ENCODE measurements around the gene SLC23A1. TPM values are rescaled to one million over a fixed set of nuclear protein-coding genes. Genes with fewer than 3 reads are reported as not detected.

The SLC23A1 gene
- total RNA-seq, 2 donors from 2014 or later = 5.0 to 7.0 TPM

DNA sequence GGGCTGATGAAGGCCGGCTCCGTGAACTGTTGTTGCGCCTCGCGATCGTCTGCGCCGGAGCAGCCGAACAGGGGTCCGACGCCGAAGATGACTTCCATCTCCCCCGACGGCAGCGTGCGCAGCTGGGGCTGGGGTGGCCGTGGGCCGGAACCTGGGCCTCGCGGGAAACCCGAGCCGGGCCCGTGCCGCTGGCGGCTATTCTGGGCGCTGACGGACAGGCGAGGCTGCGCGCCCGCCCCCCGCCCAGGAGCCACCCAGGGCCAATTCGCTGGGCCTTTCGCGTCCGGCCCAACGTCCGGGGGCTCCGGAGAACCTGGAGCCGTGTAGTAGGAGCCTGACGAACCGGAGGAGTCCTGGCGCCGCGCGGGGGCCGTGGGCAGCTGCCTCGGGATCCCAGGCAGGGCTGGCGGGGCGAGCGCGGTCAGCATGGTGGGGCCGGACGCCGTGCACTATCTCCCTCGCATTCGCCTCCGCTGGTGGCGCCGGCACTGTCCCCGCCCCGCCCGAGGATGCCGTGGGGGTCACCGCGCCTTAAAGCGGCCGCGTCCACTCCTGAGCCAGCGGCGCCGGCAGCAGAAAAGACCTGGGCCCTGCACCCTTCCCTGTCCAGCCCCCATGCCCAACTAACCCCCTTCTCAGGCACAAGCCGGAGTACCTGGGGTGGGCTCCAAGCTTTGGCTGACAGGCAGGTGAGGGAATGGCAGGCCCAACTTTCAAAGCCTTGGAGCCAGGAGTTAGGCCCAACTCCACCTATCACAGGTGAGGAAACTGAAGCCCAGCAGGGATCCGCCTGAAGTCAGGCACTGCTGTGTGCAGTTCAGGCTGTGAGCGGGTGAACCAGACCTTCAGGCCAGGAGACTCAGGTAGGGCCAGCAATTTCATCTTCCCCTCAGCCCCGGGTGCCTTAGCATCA lies 11.8 kb upstream of the SLC23A1 start, which contains the start of gene PROB1:
TSS of gene PROB1 (minus strand) at position 451 of the 913 bp plus-strand sequence. CDS start at position 428, 23 bp downstream.
- TF ChIP-seq, protein P1, sequence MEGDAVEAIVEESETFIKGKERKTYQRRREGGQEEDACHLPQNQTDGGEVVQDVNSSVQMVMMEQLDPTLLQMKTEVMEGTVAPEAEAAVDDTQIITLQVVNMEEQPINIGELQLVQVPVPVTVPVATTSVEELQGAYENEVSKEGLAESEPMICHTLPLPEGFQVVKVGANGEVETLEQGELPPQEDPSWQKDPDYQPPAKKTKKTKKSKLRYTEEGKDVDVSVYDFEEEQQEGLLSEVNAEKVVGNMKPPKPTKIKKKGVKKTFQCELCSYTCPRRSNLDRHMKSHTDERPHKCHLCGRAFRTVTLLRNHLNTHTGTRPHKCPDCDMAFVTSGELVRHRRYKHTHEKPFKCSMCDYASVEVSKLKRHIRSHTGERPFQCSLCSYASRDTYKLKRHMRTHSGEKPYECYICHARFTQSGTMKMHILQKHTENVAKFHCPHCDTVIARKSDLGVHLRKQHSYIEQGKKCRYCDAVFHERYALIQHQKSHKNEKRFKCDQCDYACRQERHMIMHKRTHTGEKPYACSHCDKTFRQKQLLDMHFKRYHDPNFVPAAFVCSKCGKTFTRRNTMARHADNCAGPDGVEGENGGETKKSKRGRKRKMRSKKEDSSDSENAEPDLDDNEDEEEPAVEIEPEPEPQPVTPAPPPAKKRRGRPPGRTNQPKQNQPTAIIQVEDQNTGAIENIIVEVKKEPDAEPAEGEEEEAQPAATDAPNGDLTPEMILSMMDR (IDR thresholded peaks at IDR 0.05) = no peak
- intact Hi-C loops (cut with DNase I) = loop anchor here (5.0 to 10.0 kb wide), 2 partner anchors 53 to 100 kb away; partner anchors contain the start of genes MATR3 and PAIP2
- peaks cover 13% of the 10 kb centered on the region for H3K4me1 ChIP-seq
- DNase-seq = no peak
- H3K9ac ChIP-seq (ENCODE audit: low read depth in 2 of 2, low read length in 2 of 2) = peak within 1 kb of the TSS; percentile 51 to 52
- H3K36me3 ChIP-seq = no peaks in the 10 kb centered on the region
- peaks cover 6% of the 10 kb centered on the region for H3K27me3 ChIP-seq
- peak within 1 kb of the TSS; percentile 53 for H3K4me3 ChIP-seq
- H3K9me3 ChIP-seq = no peaks in the 10 kb centered on the region
- H3K27ac ChIP-seq = no peak within 1 kb of the TSS

DNA sequence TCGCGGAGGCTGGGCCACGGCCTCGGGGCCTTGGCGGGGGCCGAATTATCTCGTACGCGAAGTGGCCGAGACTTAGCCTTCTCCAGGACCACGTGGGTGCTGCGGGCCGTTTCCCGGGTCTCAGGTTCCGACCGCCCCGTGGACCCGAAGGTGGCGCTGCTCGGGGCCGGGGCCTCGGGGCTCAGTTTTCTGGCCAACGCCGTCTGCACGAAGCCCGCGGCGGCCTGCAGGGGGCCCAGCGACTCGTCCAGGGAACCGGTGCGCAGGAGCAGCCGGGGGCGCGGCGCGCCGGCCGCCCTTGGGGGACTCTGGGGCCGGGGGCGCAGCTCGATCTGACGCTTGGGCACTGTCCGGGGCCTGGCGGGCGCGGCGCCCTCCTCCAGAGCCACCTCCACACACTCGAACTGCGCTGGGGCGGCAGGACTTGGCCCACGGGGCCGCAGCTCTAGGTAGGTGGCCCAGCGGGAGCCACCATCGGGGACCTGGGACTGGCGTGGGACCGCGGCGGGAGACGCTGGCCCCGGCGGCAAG lies 11.1 kb upstream of the SLC23A1 start:
- Histone ChIP-seq H3K27ac (no peak overlapping the region), H3K9ac (ENCODE audit: low read depth in 2 of 2, low read length in 2 of 2) (peak overlapping the region; percentile 51 to 52), H3K4me3 (peak overlapping the region; percentile 53), H3K27me3 (peaks cover 6% of the 10 kb centered on the region), H3K9me3 (no peaks in the 10 kb centered on the region), H3K36me3 (no peaks in the 10 kb centered on the region), H3K4me1 (peaks cover 13% of the 10 kb centered on the region)
- TF ChIP-seq, protein P1 (IDR thresholded peaks at IDR 0.05) = no peak
- intact Hi-C loops (cut with DNase I) = loop anchor here (5.0 to 10.0 kb wide), 2 partner anchors 52 to 99 kb away; partner anchors contain the start of genes MATR3 and PAIP2
- peak; percentile 62 for DNase-seq

DNA sequence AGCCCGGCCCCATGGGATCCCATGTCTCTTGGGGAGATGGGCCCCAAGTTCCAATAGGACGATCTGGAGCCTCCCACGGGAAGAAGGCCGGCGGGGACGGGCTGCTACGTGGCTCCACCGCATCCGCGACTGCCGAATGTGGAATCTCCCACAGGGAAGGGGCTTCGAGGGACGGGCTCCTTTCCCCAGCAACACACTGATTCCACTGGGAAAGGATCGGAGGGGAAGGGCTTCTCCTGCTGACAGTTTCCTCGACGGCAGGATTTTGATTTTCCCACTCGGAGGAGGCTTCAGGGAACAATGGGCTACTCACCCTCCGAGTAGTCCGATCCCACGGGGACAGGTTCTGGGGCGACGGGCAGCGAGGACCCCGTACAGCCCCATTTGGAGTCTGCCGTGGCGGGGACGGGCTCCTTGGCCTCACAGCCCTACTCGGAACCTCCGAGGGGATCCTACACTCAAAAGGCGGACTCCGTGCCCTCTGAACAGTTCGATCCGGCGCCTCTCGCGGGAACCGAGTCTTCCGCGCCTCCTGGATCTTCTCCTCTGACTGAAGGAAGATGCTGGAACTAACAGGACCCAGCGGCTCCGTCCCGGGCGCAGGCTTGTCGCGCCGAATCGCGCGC lies 10.5 kb upstream of the SLC23A1 start:
- intact Hi-C loops (cut with DNase I) = loop anchor here (5.0 to 10.0 kb wide), 2 partner anchors 51 to 99 kb away; partner anchors contain the start of genes MATR3 and PAIP2
- no peak overlapping the region for H3K27ac ChIP-seq
- no peak for DNase-seq

DNA sequence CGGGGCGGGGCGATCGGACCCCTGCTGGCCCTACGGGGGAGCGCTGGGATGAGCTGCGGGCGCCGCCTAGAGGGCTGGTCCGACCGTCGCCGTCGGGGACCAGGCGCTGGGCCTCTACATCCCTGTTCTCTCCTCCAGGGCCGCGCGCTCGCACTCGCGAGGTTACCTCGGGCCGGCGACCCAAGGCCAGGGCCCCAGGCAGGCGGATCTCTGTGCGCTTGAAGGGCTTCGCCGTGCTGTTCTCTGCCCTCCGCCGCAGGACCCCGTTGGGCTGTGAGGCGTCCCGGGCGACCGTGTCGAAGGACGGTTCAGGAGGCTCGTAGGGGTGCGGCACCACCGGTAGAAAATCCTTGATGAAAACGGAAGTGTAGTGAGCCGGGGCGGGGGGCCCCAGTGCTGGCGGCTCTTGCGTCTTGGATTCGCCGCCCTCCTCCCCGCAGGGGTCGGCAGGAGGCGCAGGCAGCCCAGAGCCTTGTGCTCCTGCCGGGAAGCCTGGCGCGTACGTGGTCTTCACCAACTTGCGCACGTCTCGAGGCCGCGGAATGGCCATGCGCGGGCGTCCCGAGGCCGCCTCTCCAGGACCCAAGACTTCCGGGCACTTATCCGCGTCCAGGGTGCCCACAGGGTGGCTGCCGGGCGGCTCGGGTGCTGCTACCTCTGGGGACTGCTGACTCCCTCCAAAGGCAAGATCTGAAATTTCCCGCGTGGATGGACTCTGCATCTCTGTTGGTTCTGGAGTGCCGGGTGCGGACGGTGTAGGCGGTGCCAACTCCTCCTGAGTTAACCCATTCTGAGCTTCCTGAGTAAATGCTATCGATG lies 9.8 kb upstream of the SLC23A1 start:
- Histone ChIP-seq H3K27me3 (peaks cover 6% of the 10 kb centered on the region), H3K27ac (peak overlapping the region; percentile 83), H3K4me1 (peaks cover 14% of the 10 kb centered on the region), H3K4me3 (peak overlapping the region; percentile 53), H3K9me3 (no peaks in the 10 kb centered on the region), H3K36me3 (no peaks in the 10 kb centered on the region), H3K9ac (ENCODE audit: low read depth in 2 of 2, low read length in 2 of 2) (peak overlapping the region; percentile 51 to 61)
- TF ChIP-seq, protein P1 (IDR thresholded peaks at IDR 0.05) = peak; percentile 74
- peak; percentile 82 for DNase-seq
- intact Hi-C loops (cut with DNase I) = loop anchor here (5.0 to 10.0 kb wide), 2 partner anchors 51 to 98 kb away; partner anchors contain the start of genes MATR3 and PAIP2

More for the DNA sequence above, 10.5 kb upstream of the SLC23A1 start:
- Histone ChIP-seq H3K27me3 (peaks cover 6% of the 10 kb centered on the region), H3K4me3 (peak overlapping the region; percentile 53), H3K36me3 (no peaks in the 10 kb centered on the region), H3K9ac (ENCODE audit: low read depth in 2 of 2, low read length in 2 of 2) (peak overlapping the region; percentile 51 to 52), H3K4me1 (peaks cover 13% of the 10 kb centered on the region), H3K9me3 (no peaks in the 10 kb centered on the region)
- TF ChIP-seq, protein P1 (IDR thresholded peaks at IDR 0.05) = no peak
